Gastroesophageal sphincter (tissue), 3 donors: Measurements from ENCODE around the gene C5orf58.

Source experiments
- EP300 ChIP-seq: sonication (generic); formaldehyde crosslinking; IDR thresholded peaks from one replicate; pipeline ENCODE4 v1.6.1; 2017; ENCODE audit warnings: antibody characterized with exemption, mild to moderate bottlenecking
- POLR2A ChIP-seq, 2 donors: fragments of 450-650 bp; IDR thresholded peaks; one replicate each; pipeline ENCODE4 v1.6.1; 2017; ENCODE audit warnings: antibody characterized with exemption in 2 of 2, mild to moderate bottlenecking in 2 of 2, moderate library complexity in 1 of 2
- TF ChIP-seq, protein P1 (sequence below), 4 experiments: fragments of 200-600 bp in 2 of 4; fragments of 450-650 bp in 2 of 4; sonication (generic) in 1 of 4; IDR thresholded peaks; one replicate each; pipeline ENCODE4 v1.5.1; 2017 to 2019; ENCODE audit warnings: antibody characterized with exemption in 4 of 4, mild to moderate bottlenecking in 2 of 4, moderate library complexity in 2 of 4

DNA sequence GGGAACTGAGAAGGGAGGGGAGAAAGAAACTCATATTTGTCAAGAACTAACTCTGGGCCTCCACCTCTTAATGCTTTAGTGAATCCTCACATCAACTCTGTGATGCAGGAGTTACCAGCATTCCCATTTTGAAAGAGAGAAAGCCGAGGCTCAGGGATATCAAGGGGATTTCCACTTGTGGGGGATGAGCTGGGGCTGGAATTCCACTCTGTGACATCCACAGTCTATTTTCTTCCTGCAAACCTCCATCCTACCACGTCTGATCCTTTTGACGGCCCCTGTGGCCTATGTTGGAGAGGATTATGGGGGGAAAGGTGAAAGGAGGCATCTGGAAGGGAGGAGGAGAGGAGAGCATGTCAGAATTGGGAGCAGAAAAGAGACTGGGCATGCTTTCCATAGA is 55.8 kb downstream of the C5orf58 start:
- TF ChIP-seq, protein P1, sequence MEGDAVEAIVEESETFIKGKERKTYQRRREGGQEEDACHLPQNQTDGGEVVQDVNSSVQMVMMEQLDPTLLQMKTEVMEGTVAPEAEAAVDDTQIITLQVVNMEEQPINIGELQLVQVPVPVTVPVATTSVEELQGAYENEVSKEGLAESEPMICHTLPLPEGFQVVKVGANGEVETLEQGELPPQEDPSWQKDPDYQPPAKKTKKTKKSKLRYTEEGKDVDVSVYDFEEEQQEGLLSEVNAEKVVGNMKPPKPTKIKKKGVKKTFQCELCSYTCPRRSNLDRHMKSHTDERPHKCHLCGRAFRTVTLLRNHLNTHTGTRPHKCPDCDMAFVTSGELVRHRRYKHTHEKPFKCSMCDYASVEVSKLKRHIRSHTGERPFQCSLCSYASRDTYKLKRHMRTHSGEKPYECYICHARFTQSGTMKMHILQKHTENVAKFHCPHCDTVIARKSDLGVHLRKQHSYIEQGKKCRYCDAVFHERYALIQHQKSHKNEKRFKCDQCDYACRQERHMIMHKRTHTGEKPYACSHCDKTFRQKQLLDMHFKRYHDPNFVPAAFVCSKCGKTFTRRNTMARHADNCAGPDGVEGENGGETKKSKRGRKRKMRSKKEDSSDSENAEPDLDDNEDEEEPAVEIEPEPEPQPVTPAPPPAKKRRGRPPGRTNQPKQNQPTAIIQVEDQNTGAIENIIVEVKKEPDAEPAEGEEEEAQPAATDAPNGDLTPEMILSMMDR (IDR thresholded peaks at IDR 0.05) = no peak
- TF ChIP-seq POLR2A (IDR thresholded peaks at IDR 0.05) = no peak
- TF ChIP-seq EP300 = no peak
